Sigmoid colon (tissue), 3 donors: Measurements from ENCODE around the gene NAA38.

Experiments
- POLR2A ChIP-seq, 2 donors: fragments of 450-650 bp; IDR thresholded peaks; one replicate each; pipeline ENCODE4 v1.6.1; 2016; ENCODE audit warnings: antibody characterized with exemption in 2 of 2, mild to moderate bottlenecking in 2 of 2, moderate library complexity in 2 of 2
- TF ChIP-seq, protein P1 (sequence below), 4 experiments: fragments of 450-650 bp in 3 of 4; fragments of 200-600 bp in 1 of 4; IDR thresholded peaks; one replicate each; pipeline ENCODE4 v1.5.1; 2016 to 2019; ENCODE audit warnings: antibody characterized with exemption in 4 of 4, mild to moderate bottlenecking in 3 of 4, moderate library complexity in 2 of 4

DNA sequence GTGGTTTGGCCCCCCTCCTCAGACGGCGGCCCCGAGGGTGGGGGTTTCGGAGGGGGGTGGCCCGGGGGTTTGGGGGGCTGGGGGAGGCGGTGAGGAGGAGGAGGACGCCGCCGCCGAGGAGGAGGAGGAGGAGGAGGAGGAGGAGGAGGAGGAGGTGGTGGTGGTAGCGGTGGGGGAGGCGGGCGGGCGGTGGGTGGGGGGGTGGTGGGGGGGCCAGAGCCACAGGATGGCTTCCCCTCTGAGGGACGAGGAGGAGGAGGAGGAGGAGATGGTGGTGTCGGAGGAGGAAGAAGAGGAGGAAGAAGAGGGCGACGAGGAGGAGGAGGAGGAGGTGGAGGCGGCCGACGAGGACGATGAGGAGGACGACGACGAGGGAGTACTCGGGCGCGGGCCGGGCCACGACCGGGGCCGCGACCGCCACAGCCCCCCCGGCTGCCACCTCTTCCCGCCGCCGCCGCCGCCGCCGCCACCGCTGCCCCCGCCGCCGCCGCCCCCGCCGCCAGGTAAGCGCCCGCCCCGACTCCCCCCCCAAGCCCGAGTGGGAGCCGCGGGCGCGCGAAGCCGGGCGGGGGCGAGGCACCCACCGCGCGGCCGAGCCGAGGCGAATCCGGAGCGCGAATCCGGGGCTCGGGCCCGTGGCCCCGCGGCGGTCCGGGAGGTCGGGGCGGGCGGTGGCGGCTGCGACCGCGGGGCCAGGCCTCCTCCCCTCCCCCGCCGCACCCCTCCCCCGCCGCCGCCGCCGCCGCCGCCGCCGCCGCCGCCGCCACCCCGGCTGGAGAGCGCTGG, 27.4 kb upstream of the NAA38 start:
- TF ChIP-seq POLR2A (IDR thresholded peaks at IDR 0.05) = no peak
- TF ChIP-seq, protein P1, sequence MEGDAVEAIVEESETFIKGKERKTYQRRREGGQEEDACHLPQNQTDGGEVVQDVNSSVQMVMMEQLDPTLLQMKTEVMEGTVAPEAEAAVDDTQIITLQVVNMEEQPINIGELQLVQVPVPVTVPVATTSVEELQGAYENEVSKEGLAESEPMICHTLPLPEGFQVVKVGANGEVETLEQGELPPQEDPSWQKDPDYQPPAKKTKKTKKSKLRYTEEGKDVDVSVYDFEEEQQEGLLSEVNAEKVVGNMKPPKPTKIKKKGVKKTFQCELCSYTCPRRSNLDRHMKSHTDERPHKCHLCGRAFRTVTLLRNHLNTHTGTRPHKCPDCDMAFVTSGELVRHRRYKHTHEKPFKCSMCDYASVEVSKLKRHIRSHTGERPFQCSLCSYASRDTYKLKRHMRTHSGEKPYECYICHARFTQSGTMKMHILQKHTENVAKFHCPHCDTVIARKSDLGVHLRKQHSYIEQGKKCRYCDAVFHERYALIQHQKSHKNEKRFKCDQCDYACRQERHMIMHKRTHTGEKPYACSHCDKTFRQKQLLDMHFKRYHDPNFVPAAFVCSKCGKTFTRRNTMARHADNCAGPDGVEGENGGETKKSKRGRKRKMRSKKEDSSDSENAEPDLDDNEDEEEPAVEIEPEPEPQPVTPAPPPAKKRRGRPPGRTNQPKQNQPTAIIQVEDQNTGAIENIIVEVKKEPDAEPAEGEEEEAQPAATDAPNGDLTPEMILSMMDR (IDR thresholded peaks at IDR 0.05) = no peak
